Measurements from ENCODE around the gene TBL3.

TBL3 gene

DNA sequence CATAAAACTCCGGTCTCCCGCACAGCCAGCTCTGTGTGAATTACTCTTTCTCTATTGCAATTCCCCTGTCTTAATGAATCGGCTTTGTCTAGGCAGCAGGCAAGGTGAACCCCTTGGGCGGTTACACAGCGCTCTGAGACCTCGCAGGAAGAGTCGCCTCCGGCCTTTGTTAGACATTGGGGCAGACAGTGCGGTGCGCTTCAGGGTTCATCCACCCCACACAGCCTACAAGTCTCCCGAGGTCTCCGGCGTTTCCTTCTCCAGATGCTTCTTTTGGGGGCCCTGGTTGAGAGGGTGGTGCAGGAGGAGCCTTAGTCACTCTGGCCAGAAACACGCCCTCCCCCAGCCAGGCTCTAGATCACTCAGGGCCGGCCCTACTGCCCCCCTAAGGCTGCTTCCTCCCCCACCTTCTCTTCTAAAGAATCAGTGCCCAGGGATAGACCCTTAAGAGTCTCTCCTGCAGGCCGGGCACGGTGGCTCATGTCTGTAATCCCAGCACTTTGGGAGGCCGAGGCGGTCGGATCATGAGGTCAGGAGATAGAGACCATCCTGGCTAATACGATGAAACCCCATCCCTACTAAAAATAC, 27.1 kb upstream of the TBL3 start:
- H3K4me3 ChIP-seq (replicated peaks; ENCODE audit: low read depth, low read length) = no peak overlapping the region
- TF ChIP-seq CTCF (IDR thresholded peaks at IDR 0.05; ENCODE audit: low read depth, low read length, missing control alignments) = no peak
- DNase-seq (ENCODE audit: extremely low read depth, low read depth) = no peak

DNA sequence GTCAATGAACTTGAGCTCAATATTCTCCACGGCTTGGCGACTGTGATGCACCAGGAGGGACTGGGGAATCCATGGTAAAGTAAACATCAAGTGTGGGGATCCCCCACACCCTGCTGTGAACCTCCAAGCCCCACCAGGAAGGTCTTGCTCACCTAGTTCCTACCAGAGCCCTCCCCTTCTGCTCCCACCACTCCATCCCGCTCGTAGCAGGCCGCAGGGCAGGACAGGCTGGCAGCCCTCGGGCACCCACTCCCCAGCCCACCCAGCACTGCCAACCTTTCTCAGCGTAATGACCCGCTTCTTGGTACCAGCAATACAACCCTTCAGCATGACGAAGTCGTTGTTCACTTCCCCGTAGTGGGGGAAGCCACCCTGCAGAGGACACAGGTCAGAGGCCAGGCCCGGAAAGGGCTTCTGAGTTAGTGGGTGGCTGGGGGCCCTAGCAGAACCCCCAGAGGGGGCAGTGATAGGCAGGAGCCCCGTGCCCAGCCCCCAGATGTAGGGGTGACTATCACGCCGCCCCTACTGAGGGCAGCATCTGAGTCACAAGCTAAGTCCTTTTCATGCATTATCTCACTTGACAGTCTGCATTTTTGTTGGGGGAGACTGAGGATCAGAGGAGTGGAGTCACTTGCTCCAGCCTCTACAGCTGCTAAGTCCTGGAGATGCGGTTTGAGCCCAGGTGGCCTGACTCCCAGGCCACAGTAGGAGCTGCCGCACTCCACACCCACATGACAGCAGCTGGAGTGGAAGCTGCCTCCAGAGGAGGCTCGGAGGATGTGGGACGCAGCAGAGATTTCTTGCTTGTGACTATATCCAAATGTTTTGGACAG, 26.1 kb upstream of the TBL3 start:
- TF ChIP-seq CTCF (IDR thresholded peaks at IDR 0.05; ENCODE audit: low read depth, low read length, missing control alignments) = no peak
- no peak for DNase-seq (ENCODE audit: extremely low read depth, low read depth)
- H3K4me3 ChIP-seq (replicated peaks; ENCODE audit: low read depth, low read length) = no peak overlapping the region

DNA sequence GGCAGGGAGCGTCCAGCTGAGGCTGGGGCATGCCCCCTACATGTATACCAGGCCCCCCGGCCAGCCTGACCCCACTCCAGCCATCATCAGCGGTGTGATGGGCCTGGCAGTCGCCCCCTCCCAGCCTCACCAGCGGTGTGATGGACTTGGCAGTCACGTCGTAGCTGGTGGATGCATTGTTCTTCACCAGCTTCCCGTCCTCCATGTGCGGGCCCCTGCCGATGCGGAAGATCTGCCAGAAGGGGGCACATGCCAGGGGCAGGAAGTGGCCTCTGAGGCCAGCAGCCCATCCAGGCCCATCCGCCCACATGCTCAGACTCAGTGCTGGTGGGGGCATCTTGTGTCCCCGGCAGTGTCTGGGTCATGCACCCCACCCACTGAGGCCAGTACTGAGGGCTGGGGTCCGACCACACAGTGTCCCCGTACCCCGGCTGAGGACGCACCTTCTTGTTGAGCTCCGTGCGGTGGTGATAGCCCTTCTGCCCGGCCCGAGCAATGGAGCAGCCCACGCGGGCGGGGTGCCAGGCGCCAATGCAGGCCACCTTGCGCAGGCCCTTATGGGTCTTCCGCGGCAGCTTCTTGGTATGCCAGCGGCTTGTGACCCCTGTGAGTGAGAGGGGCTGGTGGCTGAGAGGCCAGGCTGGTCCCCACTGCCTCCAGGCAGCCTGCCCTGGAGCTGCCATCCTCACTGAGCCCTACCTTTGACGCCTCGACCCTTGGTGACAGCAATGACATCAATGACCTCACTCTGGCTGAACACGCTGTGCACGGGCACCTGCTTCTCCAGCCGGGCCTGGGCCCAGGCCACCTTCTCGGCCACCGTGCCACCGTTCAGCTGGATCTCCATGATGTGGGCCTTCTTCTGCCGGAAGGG, 25.1 kb upstream of the TBL3 start:
- DNase-seq (ENCODE audit: extremely low read depth, low read depth) = no peak
- TF ChIP-seq CTCF (IDR thresholded peaks at IDR 0.05; ENCODE audit: low read depth, low read length, missing control alignments) = no peak
- H3K4me3 ChIP-seq (replicated peaks; ENCODE audit: low read depth, low read length) = no peak overlapping the region

GRCh38 chr16:1947369-1947670, 24.5 kb upstream of the TBL3 start:
- DNase-seq (ENCODE audit: extremely low read depth, low read depth) = no peak
- no peak for TF ChIP-seq CTCF (IDR thresholded peaks at IDR 0.05; ENCODE audit: low read depth, low read length, missing control alignments)
- H3K4me3 ChIP-seq (replicated peaks; ENCODE audit: low read depth, low read length) = no peak overlapping the region

- H3K4me3 ChIP-seq (replicated peaks; ENCODE audit: low read depth, low read length) = no peak overlapping the region
- no peak for DNase-seq (ENCODE audit: extremely low read depth, low read depth)
- no peak for TF ChIP-seq CTCF (IDR thresholded peaks at IDR 0.05; ENCODE audit: low read depth, low read length, missing control alignments)
Measured at GRCh38 chr16:1949507-1949906, 22.3 kb upstream of the TBL3 start.

DNA sequence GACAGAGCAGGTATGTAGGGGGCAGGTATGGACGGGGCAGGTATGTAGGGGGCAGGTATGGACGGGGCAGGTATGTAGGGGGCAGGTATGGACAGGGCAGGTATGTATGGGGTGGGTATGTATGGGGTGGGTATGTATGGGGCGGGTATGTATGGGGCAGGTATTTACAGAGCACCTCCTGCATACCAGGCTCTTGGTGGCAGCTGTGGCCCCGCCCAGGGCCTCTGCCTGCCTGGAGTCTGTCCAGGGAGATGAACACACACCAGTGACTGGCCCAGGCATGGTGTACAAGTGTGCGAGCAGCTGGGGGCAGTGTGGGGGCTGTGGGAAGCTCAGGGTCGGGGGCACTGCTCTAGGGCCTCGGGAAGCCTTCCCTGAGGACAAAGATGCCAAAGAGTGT, 21.8 kb upstream of the TBL3 start:
- no peak overlapping the region for H3K4me3 ChIP-seq (replicated peaks; ENCODE audit: low read depth, low read length)
- TF ChIP-seq CTCF (IDR thresholded peaks at IDR 0.05; ENCODE audit: low read depth, low read length, missing control alignments) = no peak
- DNase-seq (ENCODE audit: extremely low read depth, low read depth) = no peak
